Activated naive CD4-positive, alpha-beta T cell treated with anti-CD3 and anti-CD28 coated beads for 36 hours (primary cell): ENCODE data around the gene ZFP92. TPM values are rescaled to one million over a fixed set of nuclear protein-coding genes. Genes with fewer than 3 reads are reported as not detected.

ENCODE experiments used
- CTCF ChIA-PET: fragments of 350-600 bp; sonication (Branson Sonifier 250); formaldehyde crosslinking; loops from one replicate; lab custom pipeline; 2021; ENCODE audit warnings: antibody characterized with exemption; lab: Charles Lee
- DNase-seq: peaks from one replicate; pipeline ENCODE4 v3.0.0-alpha.2; 2020
- H3K27ac Mint-ChIP-seq: one replicate; pipeline ENCODE4 v1.8.0; 2021; ENCODE audit warnings: mild to moderate bottlenecking, mixed read lengths
- H3K27me3 Mint-ChIP-seq: one replicate; pipeline ENCODE4 v1.8.0; 2021; ENCODE audit warnings: low read depth, mixed read lengths
- H3K36me3 Mint-ChIP-seq: one replicate; pipeline ENCODE4 v1.8.0; 2021; ENCODE audit warnings: low read depth, mixed read lengths
- H3K4me1 Mint-ChIP-seq: one replicate; pipeline ENCODE4 v1.8.0; 2021; ENCODE audit warnings: low read depth, mixed read lengths
- H3K4me3 Mint-ChIP-seq: one replicate; pipeline ENCODE4 v1.8.0; 2021; ENCODE audit warnings: mild to moderate bottlenecking, moderate library complexity, mixed read lengths
- H3K9me3 Mint-ChIP-seq: one replicate; pipeline ENCODE4 v1.8.0; 2021; ENCODE audit warnings: mixed read lengths
- intact Hi-C: fragments of 100-400 bp; cut with micrococcal nuclease; formaldehyde crosslinking; loops from one replicate; pipeline ENCODE4 v1.15.1; 2023
- total RNA-seq, 2 experiments: library from RNA; stranded (reverse); gene quantifications; one replicate each; pipeline ENCODE4 v1.2.3, GENCODE V29; 2021

ZFP92 gene
- total RNA-seq, 2 experiments from 2014 or later = 0.59 to 0.74 TPM

DNA sequence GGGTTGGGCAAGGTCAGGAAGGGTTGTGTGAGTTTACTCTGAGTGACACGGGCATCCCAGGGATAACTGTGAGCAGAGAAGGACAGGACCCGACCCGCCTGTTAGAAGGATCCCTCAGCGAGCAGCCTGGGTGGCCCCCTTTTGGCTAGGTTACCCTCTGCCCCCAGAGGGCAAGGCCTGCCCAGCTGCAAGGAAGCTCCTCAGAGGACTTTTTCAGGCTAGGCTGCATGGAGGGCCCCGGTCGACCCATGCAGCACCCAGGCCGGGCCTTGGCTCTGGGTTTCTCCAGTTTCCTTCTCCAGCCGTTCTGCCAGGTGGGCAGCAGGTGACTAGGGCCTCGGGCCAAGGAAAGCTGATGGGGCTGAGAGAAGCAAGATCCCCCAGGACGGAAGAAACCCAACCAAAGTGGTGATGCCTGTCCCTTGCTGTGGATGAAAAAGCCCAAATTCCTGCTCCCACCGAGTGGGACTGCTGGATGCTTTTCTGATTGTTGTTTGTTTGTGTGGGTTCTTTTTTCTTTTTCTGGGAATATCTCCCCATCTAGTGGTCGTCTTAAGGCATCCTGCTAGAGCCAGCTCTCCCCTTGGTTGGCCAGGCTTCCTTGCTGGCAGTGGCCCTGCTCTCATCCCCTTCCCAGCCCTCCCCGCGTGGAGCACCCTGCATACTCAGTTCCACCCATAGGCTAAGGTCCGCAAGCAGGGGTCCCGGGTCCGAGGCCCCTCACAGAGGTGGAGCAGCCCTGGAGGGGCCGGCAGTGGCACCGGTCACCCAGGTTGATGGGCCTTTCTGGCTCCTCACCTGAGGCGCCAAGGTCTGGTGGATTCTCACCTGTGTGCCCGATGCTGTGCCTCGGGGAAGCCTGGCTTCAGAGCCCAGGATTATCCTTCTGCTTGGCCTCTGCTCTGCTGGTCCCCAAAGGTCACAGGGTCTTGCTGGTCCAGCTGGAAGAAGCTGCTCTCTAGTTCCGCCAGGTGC, 1.8 kb downstream of the ZFP92 start:
- Mint-ChIP-seq H3K27ac (no peak overlapping the region), H3K27me3 (no peaks in the 10 kb centered on the region), H3K9me3 (no peaks in the 10 kb centered on the region), H3K36me3 (no peaks in the 10 kb centered on the region), H3K4me1 (peaks cover 7% of the 10 kb centered on the region), H3K4me3 (no peak overlapping the region)
- intact Hi-C loops = loop anchor here (5.0 kb wide), 3 partner anchors 81 to 471 kb away; partner anchors contain the start of gene ZNF275
- DNase-seq = no peak
- CTCF ChIA-PET = interaction anchor here (0.7 kb wide), 1 partner anchor 416 kb away, joined by 3 read pairs; no protein-coding TSS in a partner anchor

DNA sequence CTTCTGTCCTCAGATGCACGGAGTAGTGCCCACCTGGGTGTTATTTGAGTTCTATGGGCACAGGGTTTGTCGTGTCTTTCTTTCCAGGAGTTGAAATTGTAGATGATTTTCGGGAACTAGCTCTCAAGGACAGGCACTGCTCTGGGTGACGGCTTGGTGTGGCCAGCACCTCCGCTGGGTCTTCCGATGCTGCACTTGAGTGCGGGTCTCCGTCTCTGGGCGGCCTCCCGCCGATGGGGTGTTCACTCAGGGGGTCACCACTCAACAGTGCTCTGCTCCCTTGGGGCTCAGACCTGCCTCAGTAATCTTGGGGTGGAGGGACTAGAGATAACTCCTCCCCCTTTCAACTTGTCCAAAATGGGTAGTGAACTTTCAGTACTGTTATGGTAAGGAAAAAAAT, 2.5 kb downstream of the ZFP92 start:
- peaks cover 7% of the 10 kb centered on the region for H3K4me1 Mint-ChIP-seq
- no peak overlapping the region for H3K27ac Mint-ChIP-seq
- CTCF ChIA-PET = interaction anchor here (0.7 kb wide), 1 partner anchor 417 kb away, joined by 3 read pairs; no protein-coding TSS in a partner anchor
- H3K27me3 Mint-ChIP-seq = no peaks in the 10 kb centered on the region
- H3K4me3 Mint-ChIP-seq = no peak overlapping the region
- no peak for DNase-seq
- H3K36me3 Mint-ChIP-seq = no peaks in the 10 kb centered on the region
- intact Hi-C loops = loop anchor here (5.0 kb wide), 3 partner anchors 81 to 471 kb away; partner anchors contain the start of gene ZNF275
- no peaks in the 10 kb centered on the region for H3K9me3 Mint-ChIP-seq

DNA sequence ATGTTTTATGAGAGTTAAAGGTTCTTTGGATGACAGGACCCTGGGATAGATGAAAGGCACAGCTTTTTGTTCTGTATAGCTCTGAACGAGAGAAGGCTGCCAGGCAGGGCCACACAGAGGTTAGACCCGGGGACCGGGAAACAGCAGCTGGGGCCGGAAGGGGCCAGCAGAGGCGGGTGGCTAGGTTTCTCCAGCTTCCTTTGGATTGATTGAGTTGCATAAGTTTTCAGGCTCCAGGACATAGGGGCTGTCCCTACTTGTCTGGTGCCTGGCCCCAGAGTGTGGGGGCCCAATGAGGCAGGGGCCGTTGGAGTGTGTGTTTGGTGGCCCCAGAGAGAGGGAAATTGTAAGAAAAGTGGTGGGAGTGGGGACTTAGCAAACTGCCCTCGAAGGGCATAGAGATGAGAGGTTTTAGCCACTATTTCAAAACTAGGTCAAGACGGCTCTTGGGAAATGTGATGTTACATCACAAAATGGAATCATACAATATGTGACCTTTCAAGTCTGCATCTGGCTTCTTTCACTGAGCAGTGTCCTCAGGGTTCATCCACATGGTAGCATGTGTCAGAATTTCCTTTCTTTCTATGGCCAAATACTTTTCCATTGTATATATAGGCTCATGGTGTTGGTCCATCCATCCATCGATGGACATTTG, 3.7 kb downstream of the ZFP92 start:
- intact Hi-C loops = loop anchor here (5.0 kb wide), 3 partner anchors 83 to 473 kb away; partner anchors contain the start of gene ZNF275
- H3K36me3 Mint-ChIP-seq = no peaks in the 10 kb centered on the region
- DNase-seq = no peak
- H3K27ac Mint-ChIP-seq = no peak overlapping the region
- H3K27me3 Mint-ChIP-seq = no peaks in the 10 kb centered on the region
- H3K4me1 Mint-ChIP-seq = peaks cover 7% of the 10 kb centered on the region
- H3K9me3 Mint-ChIP-seq = no peaks in the 10 kb centered on the region
- H3K4me3 Mint-ChIP-seq = no peak overlapping the region
- CTCF ChIA-PET = no interaction called here

DNA sequence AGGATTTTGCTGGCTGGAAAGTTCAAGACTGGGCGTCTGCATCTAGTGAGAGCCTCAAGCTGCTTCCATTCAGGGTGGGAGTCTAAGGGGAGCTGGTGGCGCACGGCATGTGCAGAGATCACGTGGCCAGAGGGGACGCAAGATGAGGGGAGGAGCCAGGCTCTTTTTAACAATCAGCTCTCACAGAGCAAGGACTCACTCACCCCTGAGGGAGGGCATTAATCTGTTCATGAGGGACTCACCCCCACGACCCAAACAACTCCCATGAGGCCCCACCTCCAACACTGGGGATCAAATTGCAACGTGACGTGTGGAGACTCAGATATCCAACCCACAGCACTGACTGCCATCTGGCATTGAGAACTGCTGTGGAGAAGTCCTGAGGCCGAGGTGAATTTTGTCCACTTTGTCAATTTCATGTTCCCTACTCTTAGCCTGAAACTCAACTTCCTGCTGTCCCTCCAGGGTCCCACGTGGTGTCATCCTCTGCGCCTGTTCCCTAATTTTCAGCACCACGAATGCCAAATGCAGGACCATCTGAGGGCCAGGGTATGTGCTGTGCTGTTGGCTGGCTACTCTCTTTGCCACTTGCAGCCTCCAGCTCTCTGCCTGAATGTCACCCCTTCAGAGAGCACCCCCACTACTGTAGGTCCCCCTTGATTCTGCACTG, 5.6 kb downstream of the ZFP92 start:
- Mint-ChIP-seq H3K4me3 (no peak overlapping the region), H3K36me3 (no peaks in the 10 kb centered on the region), H3K27ac (no peak overlapping the region), H3K4me1 (peaks cover 6% of the 10 kb centered on the region), H3K27me3 (no peaks in the 10 kb centered on the region), H3K9me3 (no peaks in the 10 kb centered on the region)
- intact Hi-C loops = no loop called here
- CTCF ChIA-PET = no interaction called here
- no peak for DNase-seq

DNA sequence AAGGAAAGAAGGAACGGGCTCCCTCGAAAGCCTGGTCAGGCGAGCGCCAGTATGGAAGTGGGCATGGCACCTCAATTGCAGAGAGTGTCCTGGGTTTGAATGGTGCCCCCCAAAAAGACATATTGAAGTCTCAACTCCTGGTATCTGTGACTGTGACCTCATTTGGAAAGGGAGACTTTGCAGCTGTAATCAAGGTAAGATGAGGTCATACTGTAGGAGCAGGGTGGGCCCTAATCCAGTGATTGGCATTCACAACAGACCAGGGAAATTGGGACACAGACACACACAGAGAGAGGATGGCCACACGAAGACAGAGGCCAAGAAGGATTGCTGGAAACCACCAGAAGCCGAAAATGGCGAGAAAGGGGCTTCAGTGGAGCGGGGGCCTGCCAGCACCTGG, 6.4 kb downstream of the ZFP92 start:
- H3K27ac Mint-ChIP-seq = no peak overlapping the region
- no peaks in the 10 kb centered on the region for H3K36me3 Mint-ChIP-seq
- DNase-seq = no peak
- no peak overlapping the region for H3K4me3 Mint-ChIP-seq
- H3K9me3 Mint-ChIP-seq = no peaks in the 10 kb centered on the region
- intact Hi-C loops = no loop called here
- H3K27me3 Mint-ChIP-seq = no peaks in the 10 kb centered on the region
- H3K4me1 Mint-ChIP-seq = no peaks in the 10 kb centered on the region
- CTCF ChIA-PET = no interaction called here

DNA sequence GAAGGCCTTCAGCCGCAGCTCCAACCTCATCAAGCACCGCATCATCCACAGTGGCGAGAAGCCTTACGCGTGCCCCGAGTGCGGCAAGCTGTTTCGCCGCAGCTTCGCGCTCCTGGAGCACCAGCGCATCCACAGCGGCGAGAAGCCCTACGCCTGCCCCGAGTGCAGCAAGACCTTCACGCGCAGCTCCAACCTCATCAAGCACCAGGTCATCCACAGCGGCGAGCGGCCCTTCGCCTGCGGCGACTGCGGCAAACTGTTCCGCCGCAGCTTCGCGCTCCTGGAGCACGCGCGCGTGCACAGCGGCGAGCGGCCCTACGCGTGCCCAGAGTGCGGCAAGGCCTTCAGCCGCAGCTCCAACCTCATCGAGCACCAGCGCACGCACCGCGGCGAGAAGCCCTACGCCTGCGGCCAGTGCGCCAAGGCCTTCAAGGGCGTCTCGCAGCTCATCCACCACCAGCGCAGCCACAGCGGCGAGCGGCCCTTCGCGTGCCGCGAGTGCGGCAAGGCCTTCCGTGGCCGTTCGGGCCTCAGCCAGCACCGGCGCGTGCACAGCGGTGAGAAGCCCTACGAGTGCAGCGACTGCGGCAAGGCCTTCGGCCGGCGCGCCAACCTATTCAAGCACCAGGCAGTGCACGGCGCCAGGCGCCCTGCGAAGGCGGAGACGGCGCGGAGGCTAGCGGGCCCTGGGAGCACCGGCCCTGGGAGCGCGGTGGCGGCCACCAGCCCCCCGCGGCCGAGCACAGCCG, 9.8 kb downstream of the ZFP92 start:
- Mint-ChIP-seq H3K36me3 (no peaks in the 10 kb centered on the region), H3K27ac (no peak overlapping the region), H3K4me1 (no peaks in the 10 kb centered on the region), H3K27me3 (no peaks in the 10 kb centered on the region), H3K9me3 (no peaks in the 10 kb centered on the region), H3K4me3 (no peak overlapping the region)
- intact Hi-C loops = no loop called here
- CTCF ChIA-PET = no interaction called here
- no peak for DNase-seq

DNA sequence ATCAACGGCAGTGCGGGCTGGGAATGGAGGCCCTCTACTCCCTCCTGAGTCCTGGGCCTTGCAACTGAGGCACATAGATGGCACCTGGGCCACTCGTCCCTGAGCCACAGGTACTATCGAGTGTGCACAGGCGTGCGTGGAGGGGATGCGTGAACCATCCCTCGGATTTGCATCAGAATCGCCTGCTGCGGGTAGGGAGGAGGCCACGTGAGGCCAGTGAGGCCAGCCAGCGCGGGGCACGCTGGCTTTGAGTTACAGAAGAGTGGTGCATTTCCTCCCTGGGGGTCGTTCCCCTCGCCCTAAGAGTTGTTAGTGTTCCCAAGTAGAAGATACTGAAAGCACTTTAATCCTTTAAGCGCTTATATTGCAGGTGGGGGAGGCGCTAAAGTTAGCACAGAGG, 10.6 kb downstream of the ZFP92 start:
- CTCF ChIA-PET = no interaction called here
- H3K36me3 Mint-ChIP-seq = no peaks in the 10 kb centered on the region
- no peaks in the 10 kb centered on the region for H3K9me3 Mint-ChIP-seq
- DNase-seq = no peak
- H3K4me1 Mint-ChIP-seq = no peaks in the 10 kb centered on the region
- intact Hi-C loops = no loop called here
- no peak overlapping the region for H3K4me3 Mint-ChIP-seq
- H3K27me3 Mint-ChIP-seq = no peaks in the 10 kb centered on the region
- no peak overlapping the region for H3K27ac Mint-ChIP-seq

DNA sequence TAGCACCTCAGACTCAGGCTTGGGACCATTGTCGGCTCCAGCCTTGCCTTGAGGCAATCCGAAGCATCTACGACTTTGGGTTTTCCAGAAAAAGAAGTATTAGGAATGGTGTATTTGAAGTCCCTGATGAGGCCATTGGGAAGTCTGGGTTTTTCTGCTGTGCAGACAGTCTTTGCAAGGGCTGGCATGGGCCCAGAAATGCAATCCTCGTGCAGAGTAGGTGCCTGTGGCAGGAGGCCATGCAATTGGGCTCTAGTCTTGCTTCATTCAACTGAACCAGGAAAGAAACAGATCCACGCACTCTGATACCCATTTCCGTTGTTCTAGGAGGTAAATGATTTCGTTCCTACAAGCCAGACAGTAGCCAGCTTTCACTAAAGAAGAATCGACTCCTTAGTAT, 12.4 kb downstream of the ZFP92 start:
- no peak overlapping the region for H3K27ac Mint-ChIP-seq
- no peak for DNase-seq
- no peaks in the 10 kb centered on the region for H3K9me3 Mint-ChIP-seq
- intact Hi-C loops = no loop called here
- CTCF ChIA-PET = no interaction called here
- no peaks in the 10 kb centered on the region for H3K36me3 Mint-ChIP-seq
- no peak overlapping the region for H3K4me3 Mint-ChIP-seq
- H3K27me3 Mint-ChIP-seq = no peaks in the 10 kb centered on the region
- no peaks in the 10 kb centered on the region for H3K4me1 Mint-ChIP-seq

DNA sequence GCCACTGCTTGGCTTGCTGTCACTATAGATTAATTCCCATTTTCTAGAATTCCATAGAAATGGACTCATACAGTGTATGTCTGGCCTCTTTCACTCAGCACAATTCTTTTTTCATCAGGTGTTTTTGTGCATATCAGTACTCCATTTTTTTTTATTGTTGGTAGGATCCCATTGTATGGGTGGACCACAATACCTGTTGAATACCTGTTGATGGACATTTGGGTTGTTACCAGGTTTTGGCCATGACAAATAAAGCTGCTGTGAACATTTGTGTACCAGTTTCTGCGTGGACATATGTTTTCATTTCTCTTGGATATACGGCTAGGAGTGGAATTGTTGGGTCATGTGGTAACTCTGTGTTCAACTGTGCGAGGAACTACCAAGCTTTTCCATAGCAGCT, 14.9 kb downstream of the ZFP92 start:
- H3K36me3 Mint-ChIP-seq = no peaks in the 10 kb centered on the region
- H3K27ac Mint-ChIP-seq = no peak overlapping the region
- intact Hi-C loops = no loop called here
- no peak overlapping the region for H3K4me3 Mint-ChIP-seq
- H3K27me3 Mint-ChIP-seq = peaks cover 2% of the 10 kb centered on the region
- H3K9me3 Mint-ChIP-seq = no peaks in the 10 kb centered on the region
- no peaks in the 10 kb centered on the region for H3K4me1 Mint-ChIP-seq
- DNase-seq = no peak
- CTCF ChIA-PET = no interaction called here

DNA sequence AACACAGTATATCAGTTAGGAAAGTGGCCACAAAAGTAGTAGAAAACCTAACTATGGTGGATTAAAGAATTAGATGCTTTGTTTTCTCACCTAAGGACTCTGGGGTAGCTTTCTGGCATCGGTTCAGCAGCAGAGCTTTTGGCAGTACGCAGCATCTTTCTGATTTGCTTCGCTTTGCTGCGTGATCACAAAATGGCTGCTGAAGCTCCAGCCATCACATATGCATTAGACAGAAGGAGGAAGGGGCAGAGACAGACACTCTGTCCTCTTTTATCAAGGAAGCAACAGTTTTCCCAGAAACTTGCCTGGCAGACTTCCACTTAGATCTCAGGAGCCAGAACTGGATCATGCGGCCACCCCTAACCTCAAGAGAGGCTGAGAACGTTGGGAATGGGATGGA, 19.5 kb downstream of the ZFP92 start:
- no peaks in the 10 kb centered on the region for H3K36me3 Mint-ChIP-seq
- H3K9me3 Mint-ChIP-seq = no peaks in the 10 kb centered on the region
- H3K4me3 Mint-ChIP-seq = no peak overlapping the region
- H3K27ac Mint-ChIP-seq = no peak overlapping the region
- intact Hi-C loops = loop anchor here (10.0 kb wide), 1 partner anchor 396 kb away; no protein-coding TSS in a partner anchor
- H3K27me3 Mint-ChIP-seq = peaks cover 2% of the 10 kb centered on the region
- CTCF ChIA-PET = interaction anchor here (0.7 kb wide), 1 partner anchor 97 kb away, joined by 3 read pairs; no protein-coding TSS in a partner anchor
- no peaks in the 10 kb centered on the region for H3K4me1 Mint-ChIP-seq
- DNase-seq = no peak

DNA sequence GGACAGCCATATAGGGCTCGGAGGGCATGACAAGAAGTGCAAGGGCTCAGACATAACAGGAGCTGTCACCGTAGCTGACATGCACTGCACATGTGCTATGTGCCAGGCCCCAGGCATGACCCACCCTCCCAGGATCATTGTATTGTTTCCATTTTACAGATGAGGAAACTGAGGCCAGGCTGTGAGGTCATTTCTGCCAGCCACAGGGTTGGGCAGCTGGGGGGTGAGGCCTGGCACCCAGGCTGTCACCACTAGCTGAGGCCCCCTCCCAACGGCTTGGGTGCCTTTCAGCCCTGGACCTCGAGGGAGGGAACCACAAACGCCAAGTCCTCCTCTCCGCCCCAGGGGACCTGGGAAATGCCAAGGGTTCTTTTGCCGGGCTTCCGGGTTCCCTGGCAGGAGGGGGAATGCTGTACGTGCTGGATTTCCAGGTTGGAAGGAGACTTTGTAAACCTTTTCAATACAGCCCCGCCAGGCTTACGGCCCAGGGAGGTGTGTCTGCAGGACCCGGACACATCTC, 21.9 kb downstream of the ZFP92 start:
- DNase-seq = no peak
- Mint-ChIP-seq H3K27ac (no peak overlapping the region), H3K27me3 (peaks cover 2% of the 10 kb centered on the region), H3K4me3 (no peak overlapping the region), H3K9me3 (no peaks in the 10 kb centered on the region), H3K36me3 (no peaks in the 10 kb centered on the region), H3K4me1 (no peaks in the 10 kb centered on the region)
- CTCF ChIA-PET = no interaction called here
- intact Hi-C loops = loop anchor here (10.0 kb wide), 1 partner anchor 398 kb away; no protein-coding TSS in a partner anchor
